DOHH2 (cell line): Measurements from ENCODE around the gene MED16.

Source experiments
- H3F3A ChIP-seq: fragments of 200-600 bp; sonication (generic), shearing (Covaris generic); 2 replicates; pipeline ENCODE4 v1.6.0; 2016; ENCODE audit warnings: antibody characterized with exemption, mild to moderate bottlenecking; ENCODE audit not compliant: control insufficient read depth, insufficient read depth
- H3K27ac ChIP-seq: fragments of 200-600 bp; sonication (generic); 2 replicates; pipeline ENCODE4 v1.5.1; 2014; ENCODE audit warnings: low read depth, mild to moderate bottlenecking, low read length, moderate library complexity
- H3K27me3 ChIP-seq: fragments of 200-600 bp; sonication (generic); 2 replicates; pipeline ENCODE4 v1.6.1; 2014; ENCODE audit warnings: mild to moderate bottlenecking, low read length, mixed read lengths; ENCODE audit not compliant: control insufficient read depth
- H3K36me3 ChIP-seq: fragments of 200-600 bp; sonication (generic); 2 replicates; pipeline ENCODE4 v1.6.1; 2014; ENCODE audit warnings: mild to moderate bottlenecking, low read length, moderate library complexity, mixed read lengths; ENCODE audit not compliant: control insufficient read depth
- H3K4me1 ChIP-seq: fragments of 200-600 bp; sonication (generic); 2 replicates; pipeline ENCODE4 v1.6.1; 2014; ENCODE audit warnings: mild to moderate bottlenecking, low read length, mixed read lengths; ENCODE audit not compliant: control insufficient read depth
- H3K4me2 ChIP-seq: fragments of 200-600 bp; sonication (generic); 2 replicates; pipeline ENCODE4 v1.6.0; 2014; ENCODE audit warnings: mild to moderate bottlenecking, low read length, moderate library complexity
- H3K4me3 ChIP-seq: fragments of 200-600 bp; sonication (generic); 2 replicates; pipeline ENCODE4 v1.5.1; 2014; ENCODE audit warnings: mild to moderate bottlenecking, low read length, mixed read lengths
- H3K79me2 ChIP-seq: fragments of 200-600 bp; sonication (generic); 2 replicates; pipeline ENCODE4 v1.6.1; 2014; ENCODE audit warnings: mild to moderate bottlenecking, low read length, mixed read lengths; ENCODE audit not compliant: control insufficient read depth
- H3K9me2 ChIP-seq: fragments of 200-600 bp; sonication (generic); replicated peaks from 2 replicates; pipeline ENCODE4 v1.6.1; 2014; ENCODE audit warnings: mild to moderate bottlenecking, low read length, mixed read lengths; ENCODE audit not compliant: control insufficient read depth
- H3K9me3 ChIP-seq: fragments of 200-600 bp; sonication (generic); 2 replicates; pipeline ENCODE4 v1.6.1; 2014; ENCODE audit warnings: antibody characterized with exemption, low read length, mixed read lengths; ENCODE audit not compliant: control insufficient read depth, insufficient read depth
- H4K20me1 ChIP-seq: fragments of 200-600 bp; sonication (generic); 2 replicates; pipeline ENCODE4 v1.6.0; 2014; ENCODE audit warnings: low read depth, mild to moderate bottlenecking, antibody characterized with exemption, low read length, moderate library complexity; ENCODE audit not compliant: control insufficient read depth, insufficient read depth
- CTCF ChIP-seq: fragments of 200-600 bp; sonication (generic); IDR thresholded peaks from one replicate; pipeline ENCODE4 v1.5.1; 2014; ENCODE audit warnings: antibody characterized with exemption, mild to moderate bottlenecking, low read depth, low read length; ENCODE audit not compliant: poor library complexity, severe bottlenecking
- EZH2phosphoT487 ChIP-seq: fragments of 200-600 bp; sonication (generic); IDR thresholded peaks from 2 replicates; pipeline ENCODE4 v1.6.1; 2017; ENCODE audit warnings: borderline replicate concordance, mild to moderate bottlenecking, antibody characterized with exemption, low read length, moderate library complexity, mixed read lengths

MED16 gene

DNA sequence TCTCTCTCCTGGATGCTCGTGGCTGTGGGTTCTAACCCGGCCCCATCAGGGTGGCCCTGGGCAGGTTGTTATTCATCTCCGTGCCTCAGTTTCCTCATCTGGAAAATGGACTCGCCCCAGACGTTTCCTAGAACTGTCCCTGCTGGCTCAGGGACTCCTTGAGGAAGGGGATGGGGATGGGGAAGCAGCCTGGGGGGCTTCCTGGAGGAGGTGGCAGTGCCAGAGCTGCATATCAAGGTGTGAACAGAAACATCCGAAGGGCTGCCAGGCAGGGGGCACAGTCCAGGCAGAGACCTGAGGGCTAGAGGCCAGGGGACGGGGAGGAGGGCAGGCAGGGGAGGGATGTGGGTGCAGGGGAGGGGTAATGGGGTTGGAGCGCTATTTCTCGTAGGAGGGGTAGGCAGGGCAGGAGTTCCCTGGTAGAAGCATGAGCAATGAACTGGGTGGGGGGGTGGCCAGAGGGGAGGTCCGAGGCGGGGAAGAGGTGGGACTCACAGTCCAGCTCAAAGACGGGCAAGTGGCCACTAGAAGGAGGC is 44.5 kb downstream of the MED16 start:
- Histone ChIP-seq H3K27ac (no peak overlapping the region), H3K4me3 (no peak overlapping the region), H4K20me1 (no peaks in the 10 kb centered on the region), H3K9me3 (no peaks in the 10 kb centered on the region), H3K79me2 (no peaks in the 10 kb centered on the region), H3F3A (no peaks in the 10 kb centered on the region), H3K4me1 (peaks cover 15% of the 10 kb centered on the region), H3K4me2 (no peak overlapping the region), H3K36me3 (no peaks in the 10 kb centered on the region), H3K27me3 (peaks cover 12% of the 10 kb centered on the region), H3K9me2 (no peaks in the 10 kb centered on the region)
- TF ChIP-seq CTCF (no peak), EZH2phosphoT487 (no peak)

GRCh38 chr19:845707-846521 is 47.1 kb downstream of the MED16 start:
- H3K4me1 ChIP-seq: peaks cover 15% of the 10 kb centered on the region
- H3K9me3 ChIP-seq: no peaks in the 10 kb centered on the region

DNA sequence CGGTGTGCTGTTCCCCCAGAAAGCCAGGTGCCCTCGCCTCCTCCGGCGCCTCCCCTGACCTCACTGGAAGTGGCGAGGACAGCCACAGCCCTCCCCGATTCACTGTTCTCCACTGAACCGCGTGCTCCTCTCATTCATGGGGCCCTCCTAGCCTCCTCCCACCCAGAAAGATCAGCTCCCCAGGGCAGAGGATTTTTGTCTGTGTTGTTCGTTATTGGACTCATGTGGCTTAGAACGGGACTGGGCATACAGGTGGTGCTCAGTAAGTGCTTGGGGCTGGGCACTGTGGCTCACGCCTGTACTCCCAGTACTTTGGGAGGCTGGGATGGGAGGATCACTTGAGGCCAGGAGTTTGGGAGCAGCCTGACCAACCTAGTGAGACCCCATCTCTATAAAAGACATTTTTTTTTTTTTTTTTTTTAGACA is 48.4 kb downstream of the MED16 start:
- no peaks in the 10 kb centered on the region for H4K20me1 ChIP-seq
- no peak overlapping the region for H3K4me3 ChIP-seq
- peaks cover 15% of the 10 kb centered on the region for H3K4me1 ChIP-seq
- no peak for TF ChIP-seq CTCF
- no peak for TF ChIP-seq EZH2phosphoT487
- H3K27me3 ChIP-seq: peaks cover 12% of the 10 kb centered on the region
- no peak overlapping the region for H3K4me2 ChIP-seq
- no peaks in the 10 kb centered on the region for H3K36me3 ChIP-seq
- H3K9me2 ChIP-seq: no peaks in the 10 kb centered on the region
- H3K79me2 ChIP-seq: no peaks in the 10 kb centered on the region
- H3K27ac ChIP-seq: no peak overlapping the region
- H3F3A ChIP-seq: no peaks in the 10 kb centered on the region
- H3K9me3 ChIP-seq: no peaks in the 10 kb centered on the region

More at GRCh38 chr19:845707-846521, 47.1 kb downstream of the MED16 start:
- Histone ChIP-seq H3K27ac (no peak overlapping the region), H3K9me2 (no peaks in the 10 kb centered on the region), H3K79me2 (no peaks in the 10 kb centered on the region), H4K20me1 (no peaks in the 10 kb centered on the region), H3K36me3 (no peaks in the 10 kb centered on the region), H3F3A (no peaks in the 10 kb centered on the region), H3K4me2 (no peak overlapping the region), H3K27me3 (peaks cover 12% of the 10 kb centered on the region), H3K4me3 (no peak overlapping the region)
- TF ChIP-seq EZH2phosphoT487 (no peak), CTCF (no peak)
